Cardiac muscle cell (in vitro differentiated cells and primary cell): ENCODE results near the gene MTFP1. TPM values are rescaled to one million over a fixed set of nuclear protein-coding genes. Genes with fewer than 3 reads are reported as not detected.

Source experiments
- DNase-seq, 2 donors: peaks; one replicate each; pipeline versions ENCODE4 v3.0.0 to v3.0.0-alpha.2; 2010 to 2017; ENCODE audit warnings: low read depth in 1 of 2, low spot score in 1 of 2
- H3K27ac ChIP-seq: fragments of 200-600 bp; sonication (generic); 2 replicates; pipeline ENCODE4 v1.5.1; 2016
- H3K27me3 ChIP-seq: fragments of 200-600 bp; sonication (generic); 2 replicates; pipeline ENCODE4 v1.6.0; 2016; ENCODE audit warnings: control low read depth
- H3K36me3 ChIP-seq: fragments of 200-600 bp; sonication (generic); 2 replicates; pipeline ENCODE4 v1.5.1; 2016; ENCODE audit warnings: control low read depth
- H3K4me1 ChIP-seq: fragments of 200-600 bp; sonication (generic); 2 replicates; pipeline ENCODE4 v1.8.1; 2017; ENCODE audit warnings: low read depth, mild to moderate bottlenecking, mixed run types
- H3K4me3 ChIP-seq: fragments of 200-600 bp; sonication (generic); 2 replicates; pipeline ENCODE4 v1.5.1; 2016; ENCODE audit warnings: mild to moderate bottlenecking
- H3K9me3 ChIP-seq: fragments of 200-600 bp; sonication (generic); 2 replicates; pipeline ENCODE4 v1.5.1; 2017; ENCODE audit warnings: low read depth, mild to moderate bottlenecking, control low read depth
- polyA plus RNA-seq: library from polyadenylated mRNA; unstranded; fragments of >200 nt; fragmentation: Nextera tagmentation; extraction: Ambion mirVana; gene quantifications from 2 replicates; pipeline ENCODE4 v1.2.1, GENCODE V29; 2016
- total RNA-seq: library from RNA; depleted of rRNA; stranded (reverse); fragments of >200 nt; gene quantifications from 2 replicates; pipeline ENCODE4 v1.2.3, GENCODE V29; 2016
- TF ChIP-seq, protein P1 (sequence below): IDR thresholded peaks from 2 replicates; pipeline ENCODE4 v1.5.1; 2012; ENCODE audit warnings: low read depth, mild to moderate bottlenecking, low read length

Gene MTFP1
- total and polyA plus RNA-seq, 2 experiments from 2014 or later: 39.3 to 100.0 TPM

DNA sequence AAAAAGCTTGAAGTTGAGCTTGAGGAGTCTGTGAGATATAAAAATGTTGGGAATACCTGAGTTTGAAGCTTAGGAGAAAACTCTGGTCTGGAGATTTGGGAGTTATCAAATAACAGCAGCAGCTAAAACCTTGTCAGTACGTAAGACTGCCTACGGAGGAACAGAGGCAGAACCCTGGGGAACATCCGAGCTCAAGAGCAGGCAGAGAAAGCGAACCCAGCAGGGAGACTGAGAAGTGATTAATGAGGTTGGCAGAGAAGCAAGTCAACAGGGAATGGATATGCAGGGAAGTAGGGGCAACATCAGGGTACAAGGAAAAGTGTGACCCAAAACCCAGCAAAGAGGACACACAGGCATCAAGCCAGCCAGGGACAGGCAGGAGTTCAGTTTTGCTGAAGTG, 12.6 kb upstream of the MTFP1 start:
- Histone ChIP-seq H3K4me1 (no peaks in the 10 kb centered on the region), H3K4me3 (no peak overlapping the region), H3K27me3 (no peaks in the 10 kb centered on the region), H3K9me3 (no peaks in the 10 kb centered on the region), H3K36me3 (peaks cover 7% of the 10 kb centered on the region), H3K27ac (no peak overlapping the region)
- TF ChIP-seq, protein P1, sequence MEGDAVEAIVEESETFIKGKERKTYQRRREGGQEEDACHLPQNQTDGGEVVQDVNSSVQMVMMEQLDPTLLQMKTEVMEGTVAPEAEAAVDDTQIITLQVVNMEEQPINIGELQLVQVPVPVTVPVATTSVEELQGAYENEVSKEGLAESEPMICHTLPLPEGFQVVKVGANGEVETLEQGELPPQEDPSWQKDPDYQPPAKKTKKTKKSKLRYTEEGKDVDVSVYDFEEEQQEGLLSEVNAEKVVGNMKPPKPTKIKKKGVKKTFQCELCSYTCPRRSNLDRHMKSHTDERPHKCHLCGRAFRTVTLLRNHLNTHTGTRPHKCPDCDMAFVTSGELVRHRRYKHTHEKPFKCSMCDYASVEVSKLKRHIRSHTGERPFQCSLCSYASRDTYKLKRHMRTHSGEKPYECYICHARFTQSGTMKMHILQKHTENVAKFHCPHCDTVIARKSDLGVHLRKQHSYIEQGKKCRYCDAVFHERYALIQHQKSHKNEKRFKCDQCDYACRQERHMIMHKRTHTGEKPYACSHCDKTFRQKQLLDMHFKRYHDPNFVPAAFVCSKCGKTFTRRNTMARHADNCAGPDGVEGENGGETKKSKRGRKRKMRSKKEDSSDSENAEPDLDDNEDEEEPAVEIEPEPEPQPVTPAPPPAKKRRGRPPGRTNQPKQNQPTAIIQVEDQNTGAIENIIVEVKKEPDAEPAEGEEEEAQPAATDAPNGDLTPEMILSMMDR: no peak
- DNase-seq: no peak

DNA sequence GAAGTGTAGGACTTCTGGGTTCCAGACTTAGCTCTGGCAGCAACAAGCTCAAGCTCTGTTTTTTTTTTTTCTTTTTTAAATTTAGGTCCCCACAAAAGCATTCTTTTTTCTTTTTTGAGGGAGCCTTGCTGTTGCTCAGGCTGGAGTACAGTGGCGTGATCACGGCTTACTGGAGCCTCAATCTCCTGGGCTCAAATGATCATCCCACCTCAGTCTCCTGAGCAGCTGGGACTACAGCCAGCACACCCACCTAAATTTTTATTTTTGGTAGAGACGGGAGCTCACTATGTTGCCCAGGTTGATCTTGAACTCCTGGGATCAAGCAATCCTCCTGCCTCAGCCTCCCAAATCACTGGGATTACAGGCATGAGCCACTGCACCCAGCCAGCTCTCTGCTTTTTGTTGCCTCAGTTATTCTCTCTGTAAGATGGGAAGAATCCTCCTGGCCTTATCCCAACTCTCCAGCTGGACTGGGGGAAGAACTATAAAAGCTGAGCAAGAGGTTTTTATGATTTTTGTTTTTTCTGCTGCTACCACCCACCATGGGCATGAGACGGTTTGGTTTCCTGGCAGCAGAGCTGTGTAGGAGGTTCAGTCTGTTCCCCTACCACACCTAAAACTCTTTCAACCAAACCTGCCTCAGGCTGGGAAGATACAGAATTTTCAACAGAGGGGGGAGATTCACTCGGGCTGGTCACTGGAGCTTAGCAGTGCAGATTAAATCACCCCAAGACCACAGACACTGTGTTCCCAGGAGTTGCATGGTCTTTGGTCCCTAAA, 11.6 kb upstream of the MTFP1 start:
- no peaks in the 10 kb centered on the region for H3K9me3 ChIP-seq
- H3K4me1 ChIP-seq: no peaks in the 10 kb centered on the region
- H3K36me3 ChIP-seq: peaks cover 14% of the 10 kb centered on the region
- no peak for DNase-seq
- TF ChIP-seq, protein P1: no peak
- H3K4me3 ChIP-seq: no peak overlapping the region
- no peaks in the 10 kb centered on the region for H3K27me3 ChIP-seq
- H3K27ac ChIP-seq: no peak overlapping the region

DNA sequence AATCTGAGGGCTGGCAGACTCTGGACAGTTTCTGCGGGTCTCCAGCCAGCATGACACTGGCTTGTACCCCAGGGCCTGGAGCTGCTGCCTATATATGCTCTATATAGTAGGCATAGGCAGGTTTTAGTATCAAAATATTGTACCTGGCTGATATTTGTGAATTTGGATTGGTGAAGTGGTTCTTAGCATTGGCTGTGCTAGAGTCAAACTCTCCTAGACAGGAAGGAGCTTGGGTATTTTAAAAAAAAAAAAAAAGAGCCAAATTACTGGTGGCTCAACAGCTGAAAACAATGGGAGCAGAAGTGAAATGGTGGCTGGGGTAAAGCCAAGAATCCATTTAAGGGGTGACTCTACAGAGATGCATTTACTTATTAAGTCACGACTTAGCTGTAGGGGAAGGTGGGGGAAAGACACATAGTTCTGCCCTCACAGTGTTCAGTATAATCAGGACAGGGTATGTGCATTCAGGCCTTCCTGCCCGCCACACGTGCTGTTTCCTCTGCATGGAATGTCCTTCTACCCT, 11.0 kb upstream of the MTFP1 start:
- Histone ChIP-seq H3K9me3 (no peaks in the 10 kb centered on the region), H3K4me3 (no peak overlapping the region), H3K36me3 (peaks cover 14% of the 10 kb centered on the region), H3K27ac (no peak overlapping the region), H3K4me1 (no peaks in the 10 kb centered on the region), H3K27me3 (no peaks in the 10 kb centered on the region)
- DNase-seq: no peak
- TF ChIP-seq, protein P1: no peak

DNA sequence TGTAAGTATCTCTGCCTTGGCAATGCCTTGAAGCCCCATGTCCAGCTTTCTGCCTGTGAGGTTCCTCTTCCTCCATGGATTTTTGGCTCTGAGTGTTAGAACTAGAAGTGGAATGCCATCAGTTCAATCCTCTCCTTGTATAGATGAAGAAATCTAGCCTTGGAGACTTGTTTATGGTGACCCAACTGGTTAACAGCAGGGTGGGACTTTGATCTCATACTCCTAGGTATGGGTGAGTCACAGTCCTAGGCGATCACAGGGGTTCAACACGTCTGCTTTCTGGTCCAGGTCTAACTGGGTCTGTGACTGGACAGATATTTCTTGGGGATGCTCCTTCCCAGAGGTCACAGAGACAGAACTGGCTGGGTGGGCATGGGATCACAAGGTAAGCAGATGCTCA, 9.2 kb upstream of the MTFP1 start:
- no peak overlapping the region for H3K27ac ChIP-seq
- peaks cover 7% of the 10 kb centered on the region for H3K4me1 ChIP-seq
- DNase-seq: no peak
- TF ChIP-seq, protein P1: no peak
- no peaks in the 10 kb centered on the region for H3K9me3 ChIP-seq
- peaks cover 14% of the 10 kb centered on the region for H3K36me3 ChIP-seq
- no peaks in the 10 kb centered on the region for H3K27me3 ChIP-seq
- H3K4me3 ChIP-seq: no peak overlapping the region

DNA sequence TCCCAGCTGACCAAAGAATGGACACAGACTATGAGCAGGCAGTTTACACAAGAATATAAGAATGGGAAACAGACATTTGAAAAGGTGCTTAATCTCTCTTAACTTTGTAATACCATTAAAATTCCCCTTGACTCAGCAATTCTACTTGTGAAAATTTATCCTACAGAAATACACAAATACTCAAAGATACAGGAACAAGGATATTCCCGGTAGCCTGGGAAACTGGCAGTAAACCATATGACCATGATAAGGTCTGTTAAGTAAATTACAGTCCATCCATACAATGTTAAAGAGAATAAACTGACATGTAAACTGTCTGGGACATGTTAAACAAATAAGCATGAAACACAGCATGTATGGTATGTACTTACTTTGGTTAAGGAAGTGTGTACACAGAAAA, 8.7 kb upstream of the MTFP1 start:
- no peak for DNase-seq
- peaks cover 14% of the 10 kb centered on the region for H3K36me3 ChIP-seq
- H3K4me1 ChIP-seq: peaks cover 11% of the 10 kb centered on the region
- H3K27ac ChIP-seq: no peak overlapping the region
- no peak overlapping the region for H3K4me3 ChIP-seq
- no peaks in the 10 kb centered on the region for H3K27me3 ChIP-seq
- no peaks in the 10 kb centered on the region for H3K9me3 ChIP-seq
- TF ChIP-seq, protein P1: no peak
